Trophoblast cell (in vitro differentiated cells and primary cell): ENCODE data around the gene NXT1.

Source experiments
- DNase-seq, 2 donors: peaks; one replicate each; pipeline ENCODE4 v3.0.0-alpha.2; 2016
- H2AFZ ChIP-seq: 2 replicates; pipeline ENCODE4 v1.6.1; 2013; ENCODE audit warnings: low read length, moderate library complexity, mild to moderate bottlenecking; ENCODE audit not compliant: insufficient read depth, poor library complexity
- H2AK5ac ChIP-seq: 2 replicates; pipeline ENCODE4 v1.6.1; 2013; ENCODE audit warnings: mild to moderate bottlenecking, low read length
- H2BK120ac ChIP-seq: 2 replicates; pipeline ENCODE4 v1.6.1; 2013; ENCODE audit warnings: low read length, mild to moderate bottlenecking, moderate library complexity; ENCODE audit not compliant: insufficient read depth, poor library complexity
- H2BK12ac ChIP-seq: 2 replicates; pipeline ENCODE4 v1.6.1; 2013; ENCODE audit warnings: mild to moderate bottlenecking, low read length, moderate library complexity
- H2BK5ac ChIP-seq: 2 replicates; pipeline ENCODE4 v1.6.1; 2013; ENCODE audit warnings: low read length, low read depth, moderate library complexity, mild to moderate bottlenecking; ENCODE audit not compliant: poor library complexity
- H3K14ac ChIP-seq: 2 replicates; pipeline ENCODE4 v1.6.1; 2013; ENCODE audit warnings: mild to moderate bottlenecking, low read length
- H3K18ac ChIP-seq: 2 replicates; pipeline ENCODE4 v1.6.1; 2013; ENCODE audit warnings: mild to moderate bottlenecking, low read length
- H3K23ac ChIP-seq: 2 replicates; pipeline ENCODE4 v1.6.1; 2013; ENCODE audit warnings: low read length
- H3K27ac ChIP-seq: 2 replicates; pipeline ENCODE4 v1.5.1; 2013; ENCODE audit warnings: low read depth, mild to moderate bottlenecking, inconsistent platforms, low read length, moderate library complexity
- H3K27me3 ChIP-seq: 2 replicates; pipeline ENCODE4 v1.6.1; 2013; ENCODE audit warnings: inconsistent platforms, mild to moderate bottlenecking, low read length, moderate library complexity; ENCODE audit not compliant: insufficient read depth
- H3K36me3 ChIP-seq, 2 experiments: 1 replicate in 1 of 2; 2 replicates in 1 of 2; pipeline ENCODE4 v1.6.1; 2013; ENCODE audit warnings: low read length in 2 of 2, mild to moderate bottlenecking in 2 of 2, moderate library complexity in 1 of 2; ENCODE audit not compliant: insufficient read depth in 2 of 2, control insufficient read depth in 1 of 2
- H3K4ac ChIP-seq: 2 replicates; pipeline ENCODE4 v1.6.1; 2013; ENCODE audit warnings: low read depth, mild to moderate bottlenecking, low read length, moderate library complexity
- H3K4me1 ChIP-seq, 2 experiments: 1 replicate in 1 of 2; 2 replicates in 1 of 2; pipeline ENCODE4 v1.6.1; 2013; ENCODE audit warnings: low read length in 2 of 2, mild to moderate bottlenecking in 2 of 2, moderate library complexity in 1 of 2; ENCODE audit not compliant: insufficient read depth in 2 of 2, control insufficient read depth in 1 of 2
- H3K4me2 ChIP-seq: 2 replicates; pipeline ENCODE4 v1.6.1; 2013; ENCODE audit warnings: inconsistent platforms, mild to moderate bottlenecking, low read length, moderate library complexity
- H3K4me3 ChIP-seq: 2 replicates; pipeline ENCODE4 v1.5.1; 2013; ENCODE audit warnings: mild to moderate bottlenecking, low read depth, low read length, inconsistent platforms
- H3K79me1 ChIP-seq: one replicate; pipeline ENCODE4 v1.6.1; 2013; ENCODE audit warnings: low read length
- H3K79me2 ChIP-seq: 2 replicates; pipeline ENCODE4 v1.6.1; 2013; ENCODE audit warnings: low read length, mild to moderate bottlenecking; ENCODE audit not compliant: control insufficient read depth, insufficient read depth, poor library complexity
- H3K9ac ChIP-seq: 2 replicates; pipeline ENCODE4 v1.6.1; 2013; ENCODE audit warnings: mild to moderate bottlenecking, low read length
- H3K9me3 ChIP-seq: 2 replicates; pipeline ENCODE4 v1.6.1; 2013; ENCODE audit warnings: low read depth, mild to moderate bottlenecking, control low read depth, inconsistent platforms, low read length; ENCODE audit not compliant: insufficient read depth
- H4K12ac ChIP-seq: 2 replicates; pipeline ENCODE4 v1.6.1; 2013; ENCODE audit warnings: low read depth, mild to moderate bottlenecking, low read length, moderate library complexity
- H4K8ac ChIP-seq: 2 replicates; pipeline ENCODE4 v1.6.1; 2013; ENCODE audit warnings: low read depth, mild to moderate bottlenecking, low read length, moderate library complexity
- H4K91ac ChIP-seq: one replicate; pipeline ENCODE4 v1.6.1; 2013; ENCODE audit warnings: low read depth, mild to moderate bottlenecking, low read length, moderate library complexity
- WGBS: extraction: QIAGEN DNeasy Blood & Tissue Kit; methylation state at CpG from one replicate; pipeline ENCODE4 v1.1.7; 2013; ENCODE audit warnings: missing lambda C conversion rate; ENCODE audit not compliant: insufficient read length, insufficient coverage; ENCODE audit errors: extremely low coverage; 5-methylcytosine and 5-hydroxymethylcytosine counted together

Gene NXT1

GRCh38 chr20:23349338-23350195 lies 1.0 kb upstream of the NXT1 start:
- Histone ChIP-seq H3K36me3 (peaks cover 6 to 7% of the 10 kb centered on the region in 2 experiments), H4K91ac (peak overlapping the region; percentile 97), H4K12ac (peak overlapping the region; percentile 94), H2BK5ac (peak overlapping the region; percentile 82), H3K18ac (peak overlapping the region; percentile 96), H3K23ac (no peak overlapping the region), H3K27me3 (no peaks in the 10 kb centered on the region), H3K27ac (peak overlapping the region; percentile 99), H3K4me3 (peak overlapping the region; percentile 83), H3K79me2 (peaks cover 10% of the 10 kb centered on the region), H2AFZ (peak overlapping the region; percentile 72), H3K9ac (peak overlapping the region; percentile 94), H3K9me3 (no peaks in the 10 kb centered on the region), H2AK5ac (peak overlapping the region; percentile 65), H3K4me2 (peak overlapping the region; percentile 90), H3K4ac (peak overlapping the region; percentile 93), H2BK12ac (peak overlapping the region; percentile 51), H2BK120ac (peak overlapping the region; percentile 90), H3K79me1 (peaks cover 12% of the 10 kb centered on the region), H3K4me1 (peaks cover 2 to 6% of the 10 kb centered on the region in 2 experiments), H4K8ac (peak overlapping the region; percentile 94), H3K14ac (peak overlapping the region; percentile 96)
- WGBS, result no CpG with 5 or more reads among the region's 23 CpGs
- peak; percentile 57 to 63 for DNase-seq

DNA sequence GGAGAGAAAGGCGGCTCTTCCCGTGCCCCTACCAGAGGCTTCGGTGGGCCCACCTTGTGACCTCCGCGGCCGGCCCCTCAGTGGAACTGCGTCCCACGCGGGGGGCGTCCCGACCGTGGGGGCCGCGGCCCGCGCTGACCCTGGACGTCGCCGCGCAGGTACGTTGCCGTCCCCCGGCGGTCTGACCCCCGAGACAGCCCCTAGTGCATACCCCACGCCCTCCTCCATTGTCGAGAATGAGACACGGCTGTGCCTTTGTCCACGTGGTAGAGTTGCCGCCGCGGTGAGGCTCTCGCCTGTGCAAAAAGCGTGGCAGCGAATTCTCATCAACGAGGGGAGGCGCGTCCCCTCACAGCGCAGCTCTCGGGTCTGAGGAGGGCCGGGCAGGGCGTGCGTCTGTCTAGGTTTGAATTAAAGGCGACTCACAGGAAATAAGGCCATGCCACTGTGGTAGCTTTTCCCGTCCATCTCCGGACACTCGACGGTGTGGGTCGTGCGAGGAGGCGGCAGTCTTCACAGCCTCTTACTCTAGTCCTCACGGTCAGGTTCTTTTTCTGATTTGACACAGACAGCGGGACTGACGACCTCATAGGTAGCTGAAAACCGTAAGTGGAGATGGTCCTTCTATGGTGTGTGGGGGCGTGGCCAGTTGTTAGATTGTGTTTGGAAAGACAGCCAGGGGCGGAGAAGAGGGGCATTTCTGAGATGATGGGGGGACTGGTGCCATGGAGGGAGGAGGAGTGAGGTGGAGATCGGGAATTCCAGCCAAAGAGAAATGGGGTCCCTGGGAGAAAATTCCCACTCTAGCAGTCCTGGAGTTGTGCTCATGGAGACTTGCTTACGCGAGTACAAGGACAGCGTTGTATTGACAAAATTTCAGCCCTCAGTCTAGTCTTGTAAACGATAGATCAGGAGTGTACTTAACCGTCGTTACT lies 580 bp downstream of the NXT1 start:
- Histone ChIP-seq H2BK12ac (no peak overlapping the region), H3K4ac (peak overlapping the region; percentile 95), H3K9me3 (no peaks in the 10 kb centered on the region), H4K91ac (peak overlapping the region; percentile 92), H3K27me3 (no peaks in the 10 kb centered on the region), H2BK5ac (peak overlapping the region; percentile 62), H3K27ac (peak overlapping the region; percentile 57), H3K79me2 (peaks cover 10% of the 10 kb centered on the region), H4K12ac (peak overlapping the region; percentile 85), H3K14ac (peak overlapping the region; percentile 96), H3K4me2 (peak overlapping the region; percentile 84), H3K4me1 (peaks cover 2 to 7% of the 10 kb centered on the region in 2 experiments), H2AFZ (peak overlapping the region; percentile 74), H3K36me3 (peaks cover 12 to 13% of the 10 kb centered on the region in 2 experiments), H3K9ac (peak overlapping the region; percentile 88), H2AK5ac (peak overlapping the region; percentile 65), H3K79me1 (peaks cover 12% of the 10 kb centered on the region), H2BK120ac (peak overlapping the region; percentile 80), H4K8ac (peak overlapping the region; percentile 67), H3K18ac (peak overlapping the region; percentile 58), H3K23ac (no peak overlapping the region), H3K4me3 (peak overlapping the region; percentile 98)
- peak; percentile 32 to 58 for DNase-seq
- WGBS, result no CpG with 5 or more reads among the region's 64 CpGs

- no peak overlapping the region for H3K14ac ChIP-seq
- H2AK5ac ChIP-seq, result no peak overlapping the region
- no peak overlapping the region for H3K9ac ChIP-seq
- H3K4me1 ChIP-seq, result peaks cover 9 to 13% of the 10 kb centered on the region in 2 experiments
- H3K79me2 ChIP-seq, result peaks cover 6% of the 10 kb centered on the region
- H3K4ac ChIP-seq, result peak overlapping the region; percentile 20
- no peak overlapping the region for H2BK120ac ChIP-seq
- peak overlapping the region; percentile 76 for H4K12ac ChIP-seq
- no peaks in the 10 kb centered on the region for H3K27me3 ChIP-seq
- peak overlapping the region; percentile 90 for H3K18ac ChIP-seq
- H3K4me2 ChIP-seq, result peak overlapping the region; percentile 15
- peak in 1 of 2 donors; percentile 47 for DNase-seq
- no CpG with 5 or more reads among the region's 27 CpGs for whole genome bisulfite sequencing
- no peak overlapping the region for H2BK5ac ChIP-seq
- no peaks in the 10 kb centered on the region for H3K9me3 ChIP-seq
- H3K23ac ChIP-seq, result no peak overlapping the region
- H3K79me1 ChIP-seq, result peaks cover 7% of the 10 kb centered on the region
- peaks cover 14 to 15% of the 10 kb centered on the region in 2 experiments for H3K36me3 ChIP-seq
- peak overlapping the region; percentile 48 for H4K8ac ChIP-seq
- H3K4me3 ChIP-seq, result no peak overlapping the region
- no peak overlapping the region for H2AFZ ChIP-seq
- no peak overlapping the region for H4K91ac ChIP-seq
- H2BK12ac ChIP-seq, result no peak overlapping the region
- no peak overlapping the region for H3K27ac ChIP-seq
Observed at GRCh38 chr20:23356203-23356602, 5.6 kb downstream of the NXT1 start.
